SU-DHL-6 (cell line): ENCODE measurements around the gene APPL2.

Experiments
- CTCF ChIP-seq: fragments of 200-600 bp; sonication (generic); IDR thresholded peaks from one replicate; pipeline ENCODE4 v1.5.1; 2017; ENCODE audit warnings: antibody characterized with exemption, mild to moderate bottlenecking, low read length, moderate library complexity; ENCODE audit not compliant: insufficient read depth, poor library complexity, severe bottlenecking
- EZH2phosphoT487 ChIP-seq: fragments of 200-600 bp; sonication (generic), shearing (Covaris generic); conservative IDR thresholded peaks from 2 replicates; pipeline ENCODE4 v1.6.1; 2018; ENCODE audit warnings: mild to moderate bottlenecking, antibody characterized with exemption, low read length, moderate library complexity, mixed read lengths

DNA sequence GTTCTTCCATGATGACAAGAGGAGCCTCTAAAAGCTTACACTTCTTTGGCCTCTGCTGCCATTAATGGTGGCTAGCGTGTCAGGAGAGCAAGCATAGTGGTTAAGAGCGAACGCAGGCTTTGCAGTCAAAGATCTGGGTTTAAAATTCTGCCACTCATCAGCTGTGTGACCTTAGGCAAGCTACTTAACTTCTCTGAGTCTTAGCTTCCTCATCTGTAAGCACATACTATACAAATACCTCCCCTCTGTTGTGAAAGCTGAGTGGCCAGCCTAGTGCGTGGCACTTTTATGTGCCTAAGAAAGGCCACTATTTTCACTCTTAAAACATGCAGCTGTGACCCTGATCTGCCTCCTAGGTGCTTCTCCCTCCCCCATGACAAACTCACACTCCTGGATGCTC lies 11.6 kb downstream of the APPL2 start:
- no peak for TF ChIP-seq CTCF
- no peak for TF ChIP-seq EZH2phosphoT487
